Retinal pigment epithelial cell (primary cell): Measurements from ENCODE around the gene CACTIN.

Experiments
- DNase-seq: peaks from one replicate; pipeline ENCODE4 v3.0.0-alpha.2; 2010; ENCODE audit warnings: low read depth
- H3K4me3 ChIP-seq: 2 replicates; pipeline ENCODE4 v1.5.1; 2011; ENCODE audit warnings: mild to moderate bottlenecking, low read length, control low read depth, moderate library complexity
- CTCF ChIP-seq: conservative IDR thresholded peaks from 2 replicates; pipeline ENCODE4 v1.5.1; 2011; ENCODE audit warnings: low read depth, low read length, control low read depth, inconsistent platforms

CACTIN gene

GRCh38 chr19:3619631-3620012, 7.0 kb downstream of the CACTIN start:
- DNase-seq = no peak
- no peak for TF ChIP-seq CTCF
- no peak overlapping the region for H3K4me3 ChIP-seq

DNA sequence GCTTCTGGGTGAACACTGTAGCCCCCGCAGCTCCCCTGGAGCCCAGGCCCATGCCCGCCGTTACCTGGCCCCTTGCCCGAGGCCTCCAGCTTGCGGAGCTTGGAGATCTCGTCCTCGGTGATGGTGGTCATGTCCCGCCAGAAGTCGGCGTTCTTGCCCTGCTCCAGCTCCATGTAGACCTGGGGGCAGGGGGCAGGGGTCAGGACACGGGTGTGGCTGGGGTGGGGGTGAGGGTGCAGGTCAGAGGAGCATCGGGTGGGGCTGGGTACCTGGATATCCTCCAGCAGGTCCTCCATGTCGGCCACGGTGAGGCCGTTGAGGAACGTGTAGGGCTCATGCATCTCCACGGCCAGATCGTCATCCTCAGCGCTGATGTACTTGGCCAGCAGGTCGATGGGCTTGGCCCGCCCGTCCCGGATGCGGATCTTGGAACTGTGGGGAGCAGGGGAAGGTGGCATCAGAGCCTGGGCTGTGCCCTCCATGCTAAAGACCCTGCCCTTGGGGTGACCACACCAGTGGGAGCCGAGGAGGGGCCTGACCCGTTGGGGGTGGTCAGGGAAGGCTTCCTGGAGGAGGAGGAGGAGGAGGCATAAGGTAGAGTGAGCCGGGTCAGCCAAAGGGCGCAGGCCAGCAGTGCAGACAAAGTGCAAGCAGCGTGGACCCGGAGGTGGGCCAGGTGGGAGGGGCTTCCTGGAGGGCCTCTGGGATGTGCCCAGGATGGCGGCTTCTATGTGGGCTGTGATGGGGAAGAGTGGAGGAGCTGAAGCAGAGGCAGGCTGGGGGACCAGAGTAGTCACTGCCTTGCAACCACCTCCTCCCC, 7.6 kb downstream of the CACTIN start:
- no peak for TF ChIP-seq CTCF
- no peak overlapping the region for H3K4me3 ChIP-seq
- DNase-seq = no peak

GRCh38 chr19:3618144-3618810, 8.3 kb downstream of the CACTIN start:
- no peak overlapping the region for H3K4me3 ChIP-seq
- no peak for DNase-seq
- TF ChIP-seq CTCF = peak; percentile 84

GRCh38 chr19:3617463-3617862, 9.1 kb downstream of the CACTIN start:
- no peak for DNase-seq
- TF ChIP-seq CTCF = no peak
- no peak overlapping the region for H3K4me3 ChIP-seq

GRCh38 chr19:3615524-3616135, 11.0 kb downstream of the CACTIN start:
- no peak overlapping the region for H3K4me3 ChIP-seq
- DNase-seq = no peak
- no peak for TF ChIP-seq CTCF

DNA sequence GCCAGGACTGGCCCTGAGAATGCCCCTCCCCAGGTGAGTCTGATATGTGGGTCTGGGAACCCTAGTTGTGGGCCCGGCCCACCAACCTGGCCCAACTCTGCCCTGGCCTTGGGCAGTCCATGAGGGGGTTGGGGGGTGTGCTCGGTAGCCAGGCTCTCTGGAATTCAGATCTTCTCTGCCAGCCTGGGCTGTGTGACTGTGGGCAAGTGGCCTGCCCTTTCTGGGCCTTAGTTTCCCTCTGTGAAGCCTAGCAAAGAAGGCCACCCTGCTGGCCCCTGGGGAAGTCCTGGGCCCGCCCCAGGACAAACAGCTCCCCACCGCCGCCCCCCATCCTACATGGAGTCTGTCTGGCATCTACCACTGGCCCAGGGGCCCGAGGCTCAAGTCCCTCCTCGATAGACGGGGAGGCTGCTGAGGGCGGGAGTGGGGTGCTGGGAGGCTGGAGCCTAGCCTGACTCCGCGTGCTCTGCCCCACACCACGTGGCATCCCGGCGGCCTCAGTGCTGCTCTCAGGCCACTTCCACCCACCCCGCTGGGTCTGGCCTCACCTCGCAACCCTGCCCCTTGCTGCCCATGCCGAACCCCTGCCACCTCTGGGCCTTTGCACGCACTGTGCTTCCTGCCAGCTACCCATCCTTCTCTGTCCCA, 11.6 kb downstream of the CACTIN start:
- DNase-seq = no peak
- no peak for TF ChIP-seq CTCF
- no peak overlapping the region for H3K4me3 ChIP-seq
